OCI-M1 (cell line): ENCODE data around the gene MCF2L2.
"Not testable (repeated sequence)": the region's sequence is repeated elsewhere in the genome, so short reads cannot be mapped to it uniquely, and the experiment has no call there.

Experiments used
- DNase-seq: peaks from one replicate; lab custom pipeline; 2025; lab: John Stamatoyannopoulos, UW

The MCF2L2 gene

GRCh38 chr3:183233966-183234365 lies 194.5 kb downstream of the MCF2L2 start:
- peak; percentile 19 for DNase-seq

- DNase-seq = no peak
Measured at GRCh38 chr3:183230826-183231225, 197.6 kb downstream of the MCF2L2 start.

- DNase-seq = not testable (repeated sequence)
Measured at GRCh38 chr3:183230251-183230650, 198.2 kb downstream of the MCF2L2 start.

GRCh38 chr3:183229178-183229577 lies 199.2 kb downstream of the MCF2L2 start:
- DNase-seq = no peak

GRCh38 chr3:183227586-183227985 lies 200.8 kb downstream of the MCF2L2 start:
- DNase-seq = no peak

- no peak for DNase-seq
Measured at GRCh38 chr3:183226333-183226890, 202.0 kb downstream of the MCF2L2 start.

- no peak for DNase-seq
Measured at GRCh38 chr3:183224180-183224970, 204.0 kb downstream of the MCF2L2 start.

GRCh38 chr3:183222631-183223235 lies 205.7 kb downstream of the MCF2L2 start:
- no peak for DNase-seq

- no peak for DNase-seq
Measured at GRCh38 chr3:183220828-183221227, 207.6 kb downstream of the MCF2L2 start.

GRCh38 chr3:183218826-183219225 lies 209.6 kb downstream of the MCF2L2 start:
- DNase-seq = peak; percentile 11

GRCh38 chr3:183217548-183218332 lies 210.7 kb downstream of the MCF2L2 start:
- no peak for DNase-seq

GRCh38 chr3:183215591-183216202 lies 212.7 kb downstream of the MCF2L2 start:
- DNase-seq = no peak

- DNase-seq = no peak
Measured at GRCh38 chr3:183214277-183214612, 214.2 kb downstream of the MCF2L2 start.

- no peak for DNase-seq
Measured at GRCh38 chr3:183213415-183214276, 214.8 kb downstream of the MCF2L2 start.

- peak; percentile 68 for DNase-seq
Measured at GRCh38 chr3:183212565-183212964, 215.9 kb downstream of the MCF2L2 start.

- DNase-seq = no peak
Measured at GRCh38 chr3:183212096-183212495, 216.3 kb downstream of the MCF2L2 start.

- no peak for DNase-seq
Measured at GRCh38 chr3:183211352-183211751, 217.1 kb downstream of the MCF2L2 start.

GRCh38 chr3:183210862-183211341 lies 217.5 kb downstream of the MCF2L2 start:
- no peak for DNase-seq

GRCh38 chr3:183210341-183210740 lies 218.1 kb downstream of the MCF2L2 start:
- peak; percentile 41 for DNase-seq

- DNase-seq = no peak
Measured at GRCh38 chr3:183208800-183209199, 219.6 kb downstream of the MCF2L2 start.

GRCh38 chr3:183208260-183208659 lies 220.2 kb downstream of the MCF2L2 start:
- DNase-seq = no peak
